Activated naive CD8-positive, alpha-beta T cell treated with anti-CD3 and anti-CD28 coated beads, Interleukin-2, amount 10 ng/mL, durations not matched to agents 7 days and 5 days (primary cell): Measurements from ENCODE around the gene POU4F1. TPM values are rescaled to one million over a fixed set of nuclear protein-coding genes. Genes with fewer than 3 reads are reported as not detected.

ENCODE experiments used
- ATAC-seq: fragments of 150-1000 bp; cut with Tn5 transposase; one replicate; pipeline ENCODE4 v1.10.0; 2021; ENCODE audit warnings: low read depth, moderate library complexity
- POLR2A ChIA-PET: fragments of 350-600 bp; sonication (Branson Sonifier 250); formaldehyde crosslinking; loops from one replicate; lab custom pipeline; 2021; ENCODE audit warnings: antibody characterized with exemption; lab: Charles Lee
- DNase-seq: peaks from one replicate; pipeline ENCODE4 v3.0.0; 2021
- H3K27ac Mint-ChIP-seq: one replicate; pipeline ENCODE4 v1.8.0; 2022; ENCODE audit warnings: mild to moderate bottlenecking, mixed read lengths
- H3K27me3 Mint-ChIP-seq: one replicate; pipeline ENCODE4 v1.8.0; 2022; ENCODE audit warnings: mild to moderate bottlenecking, moderate library complexity, mixed read lengths
- H3K36me3 Mint-ChIP-seq: one replicate; pipeline ENCODE4 v1.8.0; 2021; ENCODE audit warnings: mild to moderate bottlenecking, mixed read lengths
- H3K4me1 Mint-ChIP-seq: one replicate; pipeline ENCODE4 v1.8.0; 2021; ENCODE audit warnings: mixed read lengths
- H3K4me3 Mint-ChIP-seq: one replicate; pipeline ENCODE4 v1.8.0; 2022; ENCODE audit warnings: mild to moderate bottlenecking, moderate library complexity, mixed read lengths
- H3K9me3 Mint-ChIP-seq: one replicate; pipeline ENCODE4 v1.8.0; 2021; ENCODE audit warnings: mixed read lengths
- total RNA-seq, 2 experiments: library from RNA; stranded (reverse); gene quantifications; one replicate each; pipeline ENCODE4 v1.2.3, GENCODE V29; 2021

POU4F1 gene
- total RNA-seq, 2 experiments from 2014 or later, result 0.11 to 0.19 TPM

DNA sequence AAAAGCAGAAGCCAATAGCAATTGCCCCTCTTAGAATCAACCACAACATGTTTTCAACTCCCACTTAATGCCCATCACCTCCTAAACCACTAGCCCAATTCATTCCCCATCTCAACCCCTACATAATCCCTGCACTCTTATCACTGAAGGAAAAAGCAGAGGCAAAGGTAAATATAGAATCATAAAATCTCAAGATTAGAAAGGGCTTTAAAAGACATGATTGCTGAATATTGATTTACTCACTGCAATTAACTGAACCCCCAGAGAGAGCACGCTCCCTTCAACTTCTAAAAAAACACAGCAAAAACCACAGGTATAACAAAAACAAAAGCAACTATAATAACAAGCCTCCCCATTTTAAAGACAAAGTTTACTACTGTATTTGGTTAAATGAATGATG is 15.1 kb upstream of the POU4F1 start:
- Mint-ChIP-seq H3K9me3 (no peaks in the 10 kb centered on the region), H3K27ac (no peak overlapping the region), H3K4me1 (peaks cover 3% of the 10 kb centered on the region), H3K27me3 (no peaks in the 10 kb centered on the region), H3K36me3 (peaks cover 50% of the 10 kb centered on the region), H3K4me3 (no peak overlapping the region)
- ATAC-seq (no peak), DNase-seq (no peak)
- POLR2A ChIA-PET, result no interaction called here

DNA sequence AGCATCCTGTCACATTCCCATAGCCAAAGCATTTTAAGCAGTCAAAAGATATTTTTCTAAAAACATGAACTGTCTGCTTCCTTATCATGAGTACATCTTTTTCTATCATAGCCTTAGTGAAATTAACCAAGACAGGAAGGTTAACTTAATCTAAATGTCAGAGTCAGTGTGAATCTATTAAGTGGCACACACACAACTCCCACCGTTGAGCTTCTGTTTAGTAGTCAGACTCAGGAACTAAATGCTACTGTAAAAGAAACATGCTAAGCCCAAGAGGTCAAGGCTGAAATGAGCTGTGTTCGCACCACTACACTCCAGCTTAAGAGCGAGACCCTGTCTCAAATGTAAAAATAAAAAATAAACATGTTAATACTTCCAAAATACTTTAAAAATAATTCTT is 7.7 kb upstream of the POU4F1 start:
- Mint-ChIP-seq H3K27me3 (peaks cover 60% of the 10 kb centered on the region), H3K9me3 (no peaks in the 10 kb centered on the region), H3K4me3 (no peak overlapping the region), H3K27ac (no peak overlapping the region), H3K4me1 (peaks cover 10% of the 10 kb centered on the region), H3K36me3 (peaks cover 17% of the 10 kb centered on the region)
- POLR2A ChIA-PET, result no interaction called here
- DNase-seq (no peak), ATAC-seq (no peak)

DNA sequence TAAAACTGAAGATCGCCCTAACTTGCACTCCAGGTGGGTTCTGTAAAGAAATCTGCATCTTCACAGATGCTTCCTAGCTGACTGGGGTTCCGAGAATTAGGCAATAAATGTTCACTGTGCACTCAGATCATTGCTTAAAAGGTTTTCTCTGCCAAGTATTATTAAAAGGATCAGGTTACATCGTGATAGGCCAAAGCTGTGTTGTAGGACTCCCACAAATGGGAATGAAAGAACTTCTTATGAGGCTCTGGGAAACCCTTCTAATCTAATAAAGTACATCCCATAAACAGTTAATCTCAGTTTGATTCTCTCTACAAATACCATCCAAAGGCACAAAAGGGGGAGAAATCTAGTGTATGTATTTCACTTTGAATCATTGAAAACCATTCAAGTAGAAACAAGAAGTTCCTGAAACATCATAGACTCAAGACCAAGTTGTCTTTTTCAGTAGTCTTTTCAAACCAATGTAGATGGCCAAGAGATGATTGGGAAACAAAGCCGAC is 7.1 kb upstream of the POU4F1 start:
- ATAC-seq, result no peak
- POLR2A ChIA-PET, result no interaction called here
- Mint-ChIP-seq H3K36me3 (peaks cover 11% of the 10 kb centered on the region), H3K4me1 (peaks cover 11% of the 10 kb centered on the region), H3K4me3 (no peak overlapping the region), H3K27me3 (peaks cover 66% of the 10 kb centered on the region), H3K9me3 (no peaks in the 10 kb centered on the region), H3K27ac (no peak overlapping the region)
- no peak for DNase-seq

DNA sequence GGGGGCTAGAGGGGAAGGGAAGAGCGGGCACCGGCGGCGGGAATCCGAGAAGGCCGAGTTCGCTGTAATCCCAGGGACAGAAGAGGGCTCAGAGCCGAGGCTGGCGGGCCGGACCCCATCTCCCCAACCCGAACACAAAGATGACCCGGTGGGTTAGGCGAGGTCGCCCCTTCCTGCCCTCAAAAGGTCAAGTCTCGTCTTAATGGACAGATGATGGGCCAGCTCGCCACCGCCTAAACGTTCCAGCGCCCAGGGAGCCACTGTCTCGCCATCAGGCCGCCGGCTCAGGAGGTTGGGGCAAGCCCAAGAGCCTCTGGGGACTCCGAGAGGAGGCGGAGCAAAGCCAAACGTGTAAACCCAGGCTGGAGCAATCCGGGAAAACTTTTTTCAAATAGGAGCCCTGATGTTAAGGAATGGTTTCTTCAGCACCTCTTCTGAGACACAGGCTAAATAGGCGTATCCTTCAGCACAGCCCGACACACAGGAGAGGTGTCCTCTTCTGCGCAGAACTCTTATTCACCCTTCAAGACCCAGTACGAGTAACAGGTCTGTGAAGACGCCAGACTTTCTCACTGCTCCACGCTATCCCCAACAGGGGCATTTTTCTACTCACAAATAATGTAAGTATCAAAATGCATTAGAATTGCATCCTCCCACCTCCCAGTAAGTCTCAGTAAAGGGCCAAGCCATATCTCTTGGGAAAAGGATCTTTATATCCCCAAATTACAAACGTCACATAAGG is 6.3 kb upstream of the POU4F1 start:
- no peaks in the 10 kb centered on the region for H3K9me3 Mint-ChIP-seq
- H3K27me3 Mint-ChIP-seq, result peaks cover 74% of the 10 kb centered on the region
- no peak for DNase-seq
- H3K4me1 Mint-ChIP-seq, result peaks cover 11% of the 10 kb centered on the region
- POLR2A ChIA-PET, result no interaction called here
- H3K4me3 Mint-ChIP-seq, result peak overlapping the region; percentile 78
- no peak overlapping the region for H3K27ac Mint-ChIP-seq
- no peak for ATAC-seq
- H3K36me3 Mint-ChIP-seq, result peaks cover 5% of the 10 kb centered on the region

DNA sequence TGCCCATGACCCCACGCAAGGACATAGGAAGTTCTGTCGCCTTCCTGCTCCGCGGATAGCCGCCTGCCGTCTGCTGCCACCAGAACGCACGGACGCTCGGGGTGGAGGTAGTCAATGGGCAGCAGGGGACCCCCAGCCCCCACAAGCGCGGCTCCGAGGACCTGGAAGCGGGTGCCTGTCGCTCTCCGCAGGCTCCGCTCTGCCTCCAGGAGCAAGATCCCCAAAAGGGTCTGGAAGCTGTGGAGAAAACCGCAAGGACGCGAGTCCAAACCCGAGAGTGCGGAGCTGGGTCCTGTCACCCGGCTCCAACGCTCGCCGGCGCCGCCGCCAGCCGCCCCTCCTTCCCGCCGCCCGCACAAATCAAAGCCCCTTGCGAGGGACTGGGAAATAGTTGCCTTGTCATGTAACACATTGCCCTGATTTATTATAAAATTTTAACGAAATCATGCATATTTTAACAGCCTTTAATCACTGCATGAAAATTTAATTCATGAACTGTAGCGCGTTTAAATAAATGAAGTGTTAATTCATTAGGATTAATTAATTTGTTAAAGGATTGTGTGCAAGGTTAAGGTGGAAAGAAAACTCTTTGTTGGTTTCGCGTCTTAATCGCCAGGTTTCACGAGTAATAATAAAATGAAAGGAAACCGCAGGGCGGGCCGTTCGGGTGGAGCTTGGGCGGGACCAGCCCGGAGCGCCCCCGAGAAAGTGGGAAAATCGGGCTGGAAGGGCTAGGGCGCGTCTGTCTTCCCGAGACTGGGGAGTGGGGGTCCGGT is 5.5 kb upstream of the POU4F1 start:
- POLR2A ChIA-PET, result no interaction called here
- Mint-ChIP-seq H3K27ac (no peak overlapping the region), H3K36me3 (no peaks in the 10 kb centered on the region), H3K4me1 (peaks cover 14% of the 10 kb centered on the region), H3K9me3 (no peaks in the 10 kb centered on the region), H3K27me3 (peaks cover 82% of the 10 kb centered on the region), H3K4me3 (peak overlapping the region; percentile 78)
- DNase-seq (no peak), ATAC-seq (no peak)

DNA sequence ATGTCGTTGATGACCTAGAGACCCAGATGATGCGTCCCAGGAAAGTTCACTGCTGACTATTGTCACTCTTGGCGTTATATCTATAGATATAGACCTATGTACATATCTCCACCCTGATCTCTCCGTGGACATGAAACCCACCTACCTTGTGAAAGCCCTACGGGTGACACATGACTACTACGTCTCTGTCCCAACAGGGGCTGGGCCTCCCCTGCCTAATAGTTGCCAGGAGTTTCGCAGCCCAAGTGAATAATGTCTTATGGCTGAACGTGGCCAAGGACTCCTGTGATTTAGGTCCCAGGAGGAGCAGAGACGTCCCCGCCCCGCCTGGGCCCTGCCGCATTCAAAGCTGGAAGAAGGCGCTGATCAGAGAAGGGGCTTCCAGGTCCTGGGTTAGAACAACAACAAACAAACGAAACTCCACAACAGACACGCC is 4.9 kb upstream of the POU4F1 start:
- H3K4me1 Mint-ChIP-seq, result peaks cover 18% of the 10 kb centered on the region

DNA sequence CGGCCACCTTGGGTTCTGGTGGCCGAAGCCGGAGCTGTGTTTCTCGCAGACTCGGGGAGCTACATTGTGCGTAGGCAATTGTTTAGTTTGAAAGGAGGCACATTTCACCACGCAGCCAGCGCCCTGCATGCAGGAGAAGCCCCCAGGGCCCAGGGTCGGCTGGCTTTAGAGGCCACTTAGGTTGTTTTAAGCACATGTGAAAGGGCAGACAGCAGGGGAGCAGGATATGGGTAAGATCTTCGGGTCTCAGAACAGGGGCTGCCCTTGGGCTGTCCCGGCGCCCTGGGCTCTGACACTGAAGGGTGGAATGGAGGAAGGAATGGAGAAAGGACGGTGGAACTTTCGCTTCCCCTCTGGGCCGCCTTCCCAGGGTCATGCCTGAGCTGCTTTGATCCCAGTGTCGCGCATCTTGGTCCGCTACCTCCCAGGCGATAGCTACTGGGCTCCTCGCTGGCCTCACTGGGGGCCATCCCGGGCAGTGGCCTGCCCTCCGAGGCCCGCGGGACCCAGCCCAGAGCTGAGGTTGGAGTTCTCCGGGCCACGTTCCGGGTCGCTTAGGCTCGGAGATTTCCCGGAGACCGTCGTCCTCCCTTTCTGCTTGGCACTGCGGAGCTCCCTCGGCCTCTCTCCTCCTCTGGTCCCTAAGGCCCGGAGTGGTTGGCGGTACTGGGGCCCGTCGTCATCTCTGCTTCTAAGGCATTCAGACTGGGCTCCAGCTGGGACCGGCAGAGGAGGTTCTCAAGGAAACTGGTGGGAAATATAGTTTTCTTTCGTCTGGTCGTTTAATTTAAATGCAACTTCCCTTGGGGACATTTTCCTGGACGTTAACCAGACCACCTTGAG is 4.3 kb upstream of the POU4F1 start:
- Mint-ChIP-seq H3K36me3 (peaks cover 2% of the 10 kb centered on the region), H3K9me3 (no peaks in the 10 kb centered on the region), H3K27me3 (peaks cover 89% of the 10 kb centered on the region), H3K4me3 (peak overlapping the region; percentile 69), H3K4me1 (peaks cover 19% of the 10 kb centered on the region), H3K27ac (no peak overlapping the region)
- POLR2A ChIA-PET, result no interaction called here
- DNase-seq (no peak), ATAC-seq (no peak)

More for the DNA sequence above, 4.9 kb upstream of the POU4F1 start:
- ATAC-seq, result no peak
- H3K9me3 Mint-ChIP-seq, result no peaks in the 10 kb centered on the region
- POLR2A ChIA-PET, result no interaction called here
- H3K4me3 Mint-ChIP-seq, result peak overlapping the region; percentile 69
- H3K27me3 Mint-ChIP-seq, result peaks cover 87% of the 10 kb centered on the region
- DNase-seq, result no peak
- no peak overlapping the region for H3K27ac Mint-ChIP-seq
- no peaks in the 10 kb centered on the region for H3K36me3 Mint-ChIP-seq

DNA sequence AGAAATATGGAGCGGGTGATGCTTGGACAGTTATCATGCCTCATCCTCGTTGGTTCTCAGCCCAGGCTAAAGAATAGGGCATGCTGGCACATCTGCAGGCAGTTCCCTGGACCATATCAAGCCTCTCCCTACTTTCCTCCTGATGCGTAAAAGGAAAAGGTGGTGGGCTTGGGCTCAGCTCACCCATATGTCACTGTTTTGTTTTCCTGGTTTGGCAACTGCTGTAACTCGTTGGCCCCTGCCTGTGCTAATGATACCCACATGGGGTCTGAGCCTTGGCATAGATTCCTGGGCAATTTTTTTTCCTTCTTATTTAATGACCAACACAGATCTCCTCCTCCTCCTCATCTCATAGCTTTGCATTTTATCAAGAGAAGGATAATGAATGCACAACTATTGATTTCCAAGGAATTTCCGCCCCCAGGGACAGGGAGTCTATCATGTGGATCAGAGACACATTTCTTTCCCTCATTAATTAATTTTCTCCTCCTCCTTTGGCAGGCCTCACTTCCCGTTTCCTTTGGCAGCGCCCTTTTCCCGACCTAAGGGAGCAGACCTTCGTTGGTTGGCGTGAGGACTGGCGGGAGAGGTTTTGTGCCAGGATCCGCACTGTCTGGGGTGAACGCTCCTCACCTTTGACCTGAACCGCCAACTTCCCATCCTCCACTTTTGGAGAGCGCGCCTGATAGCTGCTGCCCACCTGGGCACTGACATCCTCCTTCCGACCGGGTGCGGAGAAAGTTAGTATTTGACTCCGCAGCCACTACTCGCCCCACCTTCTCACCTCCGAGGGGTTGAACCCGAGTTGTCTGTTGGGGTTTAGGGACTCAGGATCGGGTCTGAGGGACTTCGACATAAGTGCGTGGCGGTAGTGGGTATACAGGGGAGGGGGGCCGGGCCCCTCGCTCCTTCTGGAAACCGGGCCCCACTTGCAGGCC is 3.4 kb upstream of the POU4F1 start:
- ATAC-seq (no peak), DNase-seq (no peak)
- no peak overlapping the region for H3K27ac Mint-ChIP-seq
- no peaks in the 10 kb centered on the region for H3K9me3 Mint-ChIP-seq
- POLR2A ChIA-PET, result no interaction called here
- H3K4me3 Mint-ChIP-seq, result no peak overlapping the region
- peaks cover 2% of the 10 kb centered on the region for H3K36me3 Mint-ChIP-seq
- peaks cover 88% of the 10 kb centered on the region for H3K27me3 Mint-ChIP-seq
- peaks cover 24% of the 10 kb centered on the region for H3K4me1 Mint-ChIP-seq

DNA sequence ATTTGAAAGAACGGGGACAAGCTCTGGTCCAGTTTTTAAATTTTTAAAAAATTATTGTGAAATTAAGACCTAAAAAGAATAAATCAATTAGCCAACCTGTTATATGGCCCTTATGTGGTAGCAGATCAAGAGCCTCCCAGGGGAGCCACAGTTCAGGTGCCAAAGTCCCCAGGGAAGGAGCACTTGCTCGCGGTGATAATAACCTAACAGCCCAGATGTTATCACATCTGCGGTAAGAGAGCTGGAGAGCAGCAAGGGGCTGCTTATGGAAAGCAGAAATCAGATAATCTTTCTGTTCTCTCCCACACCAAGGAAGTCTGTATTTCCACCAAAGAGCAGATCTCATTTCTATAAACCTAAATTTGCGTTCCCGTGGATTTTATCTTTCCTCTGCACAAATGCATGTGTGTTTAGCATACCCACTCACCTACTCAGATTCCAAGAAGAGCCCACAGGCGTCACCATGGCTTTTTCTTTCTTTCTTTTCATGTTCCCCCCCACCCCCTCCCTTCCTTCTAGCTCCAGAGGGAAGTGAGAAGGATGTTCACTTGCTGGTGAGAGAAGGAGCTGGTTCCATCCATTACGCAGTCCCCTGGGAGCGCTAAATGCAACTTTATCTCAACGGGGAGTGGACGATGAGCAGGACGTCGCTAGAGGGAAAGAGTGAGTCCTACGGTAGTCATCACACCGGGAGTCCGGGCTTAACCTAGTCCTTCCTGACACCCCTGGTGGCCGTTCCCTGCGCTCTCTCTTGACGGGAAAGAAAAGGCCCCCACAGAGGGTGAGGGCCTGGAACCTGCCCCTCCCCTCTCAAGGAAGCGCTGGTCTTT is 1.6 kb upstream of the POU4F1 start:
- H3K4me1 Mint-ChIP-seq, result peaks cover 28% of the 10 kb centered on the region
- H3K4me3 Mint-ChIP-seq, result no peak overlapping the region
- DNase-seq, result no peak
- POLR2A ChIA-PET, result no interaction called here
- H3K36me3 Mint-ChIP-seq, result peaks cover 2% of the 10 kb centered on the region
- H3K27ac Mint-ChIP-seq, result no peak overlapping the region
- peaks cover 87% of the 10 kb centered on the region for H3K27me3 Mint-ChIP-seq
- no peak for ATAC-seq
- H3K9me3 Mint-ChIP-seq, result no peaks in the 10 kb centered on the region

DNA sequence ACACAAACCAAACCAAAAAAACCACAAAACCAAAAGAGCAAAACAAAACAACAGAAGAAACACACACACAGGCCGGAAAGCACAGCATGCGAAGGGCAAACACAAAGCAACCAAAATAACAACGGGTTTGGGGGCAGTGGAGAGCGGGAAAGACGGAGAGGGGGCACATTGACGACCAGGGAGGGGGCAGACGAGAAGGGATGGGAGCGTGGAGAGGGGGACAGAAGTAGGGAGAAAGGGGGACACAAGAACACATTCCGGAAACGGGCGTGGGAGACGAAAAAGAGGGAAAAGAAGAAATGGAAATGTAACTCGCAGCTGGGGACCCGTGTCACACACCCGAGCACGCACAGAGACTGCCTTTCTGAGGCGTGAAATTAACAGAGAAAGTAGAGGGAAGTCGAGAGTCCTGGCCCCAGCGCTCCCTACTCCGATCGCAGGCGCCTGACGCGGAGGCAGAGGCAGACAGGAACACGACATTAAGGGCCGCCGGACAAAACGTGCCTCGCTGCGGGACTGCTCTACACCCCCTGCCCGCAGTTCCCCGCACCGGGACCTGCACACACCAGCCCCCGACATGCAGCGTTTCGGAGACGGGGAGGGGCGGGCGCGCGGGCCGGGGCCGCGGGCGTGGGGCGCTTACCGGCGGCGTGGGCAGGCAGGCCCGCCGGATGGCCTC is 652 bp downstream of the POU4F1 start:
- H3K4me3 Mint-ChIP-seq, result peak overlapping the region; percentile 84
- peak overlapping the region; percentile 85 for H3K27ac Mint-ChIP-seq
- H3K27me3 Mint-ChIP-seq, result peaks cover 88% of the 10 kb centered on the region
- POLR2A ChIA-PET, result no interaction called here
- peaks cover 2% of the 10 kb centered on the region for H3K36me3 Mint-ChIP-seq
- no peaks in the 10 kb centered on the region for H3K9me3 Mint-ChIP-seq
- peaks cover 21% of the 10 kb centered on the region for H3K4me1 Mint-ChIP-seq
- peak; percentile 14 for ATAC-seq
- no peak for DNase-seq

DNA sequence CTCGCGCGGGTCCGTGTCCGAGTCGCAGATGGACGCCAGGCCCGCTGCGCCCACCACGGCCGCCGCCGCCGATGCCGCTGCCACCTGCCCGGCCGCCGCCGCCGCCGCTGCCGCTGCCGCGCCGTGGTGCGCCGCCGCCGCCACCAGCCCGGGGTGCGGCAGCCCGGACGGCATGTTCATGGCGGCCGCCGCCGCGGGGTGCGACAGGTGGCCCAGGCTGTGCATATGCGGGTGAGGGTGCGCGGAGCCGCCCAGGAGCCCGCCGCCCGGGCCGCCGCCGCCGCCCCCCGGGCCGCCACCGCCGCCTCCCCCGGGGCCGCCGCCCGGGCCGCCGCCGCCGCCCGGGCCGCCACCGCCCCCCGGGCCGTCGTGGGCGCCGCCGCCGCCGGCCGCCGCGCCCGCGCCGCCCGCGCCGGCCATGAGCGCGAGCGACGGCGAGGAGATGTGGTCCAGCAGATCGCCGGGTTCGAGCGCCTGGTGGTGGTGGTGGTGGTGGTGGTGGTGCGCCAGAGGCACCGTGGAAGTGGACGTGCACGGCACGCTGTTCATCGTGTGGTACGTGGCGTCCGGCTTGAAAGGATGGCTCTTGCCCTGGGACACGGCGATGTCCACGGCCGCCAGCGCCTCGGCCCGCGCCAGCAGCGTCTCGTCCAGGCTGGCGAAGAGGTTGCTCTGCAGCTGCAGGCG is 1.3 kb downstream of the POU4F1 start:
- H3K4me1 Mint-ChIP-seq, result peaks cover 21% of the 10 kb centered on the region
- peaks cover 2% of the 10 kb centered on the region for H3K36me3 Mint-ChIP-seq
- POLR2A ChIA-PET, result no interaction called here
- H3K27me3 Mint-ChIP-seq, result peaks cover 88% of the 10 kb centered on the region
- ATAC-seq (no peak), DNase-seq (peak; percentile 42)
- H3K9me3 Mint-ChIP-seq, result no peaks in the 10 kb centered on the region
- peak overlapping the region; percentile 85 for H3K27ac Mint-ChIP-seq
- H3K4me3 Mint-ChIP-seq, result peak overlapping the region; percentile 84
